ENCODE data around the gene PTGER2. TPM values are rescaled to one million over a fixed set of nuclear protein-coding genes. Genes with fewer than 3 reads are reported as not detected.

Gene PTGER2
- total RNA-seq, 1 donor from 2014 or later, result 0.46 TPM

DNA sequence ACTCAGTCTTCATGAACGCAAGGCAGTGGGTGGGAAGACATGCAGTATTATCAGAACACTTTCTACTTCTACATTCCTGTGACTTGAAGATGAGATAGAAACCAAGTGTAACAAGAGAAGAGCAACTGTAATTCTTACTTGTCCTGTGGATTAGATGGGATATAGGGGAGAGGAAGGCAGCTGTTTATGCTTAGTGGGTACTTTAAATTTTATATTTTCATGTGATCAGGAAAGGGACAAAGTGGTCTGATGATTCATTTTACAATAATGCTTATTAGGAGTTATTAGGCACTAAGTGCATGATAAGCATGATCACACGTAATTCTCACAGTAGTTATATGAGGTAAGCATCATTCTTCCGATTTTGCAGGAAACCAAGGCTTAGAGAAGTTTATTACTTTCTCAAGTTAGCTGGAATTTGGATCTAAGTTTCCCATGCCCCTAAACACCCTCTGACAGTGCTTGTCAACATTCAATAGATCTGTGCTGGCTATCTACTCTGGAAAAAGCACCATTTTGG lies 52.7 kb downstream of the PTGER2 start:
- H3K36me3 ChIP-seq (ENCODE audit: control insufficient read depth, insufficient read depth, low read length), result no peaks in the 10 kb centered on the region
- no peaks in the 10 kb centered on the region for H3K27me3 ChIP-seq (ENCODE audit: control insufficient read depth, insufficient read depth, low read length)
- H3K4me3 ChIP-seq (ENCODE audit: low read depth, low read length), result no peak overlapping the region
- no peak for DNase-seq (ENCODE audit: low read depth)
- TF ChIP-seq, protein P1, sequence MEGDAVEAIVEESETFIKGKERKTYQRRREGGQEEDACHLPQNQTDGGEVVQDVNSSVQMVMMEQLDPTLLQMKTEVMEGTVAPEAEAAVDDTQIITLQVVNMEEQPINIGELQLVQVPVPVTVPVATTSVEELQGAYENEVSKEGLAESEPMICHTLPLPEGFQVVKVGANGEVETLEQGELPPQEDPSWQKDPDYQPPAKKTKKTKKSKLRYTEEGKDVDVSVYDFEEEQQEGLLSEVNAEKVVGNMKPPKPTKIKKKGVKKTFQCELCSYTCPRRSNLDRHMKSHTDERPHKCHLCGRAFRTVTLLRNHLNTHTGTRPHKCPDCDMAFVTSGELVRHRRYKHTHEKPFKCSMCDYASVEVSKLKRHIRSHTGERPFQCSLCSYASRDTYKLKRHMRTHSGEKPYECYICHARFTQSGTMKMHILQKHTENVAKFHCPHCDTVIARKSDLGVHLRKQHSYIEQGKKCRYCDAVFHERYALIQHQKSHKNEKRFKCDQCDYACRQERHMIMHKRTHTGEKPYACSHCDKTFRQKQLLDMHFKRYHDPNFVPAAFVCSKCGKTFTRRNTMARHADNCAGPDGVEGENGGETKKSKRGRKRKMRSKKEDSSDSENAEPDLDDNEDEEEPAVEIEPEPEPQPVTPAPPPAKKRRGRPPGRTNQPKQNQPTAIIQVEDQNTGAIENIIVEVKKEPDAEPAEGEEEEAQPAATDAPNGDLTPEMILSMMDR (IDR thresholded peaks at IDR 0.05; ENCODE audit: insufficient read depth, low read length, poor library complexity, severe bottlenecking), result no peak

- TF ChIP-seq, protein P1 (IDR thresholded peaks at IDR 0.05; ENCODE audit: insufficient read depth, low read length, poor library complexity, severe bottlenecking), result no peak
- no peaks in the 10 kb centered on the region for H3K36me3 ChIP-seq (ENCODE audit: control insufficient read depth, insufficient read depth, low read length)
- H3K4me3 ChIP-seq (ENCODE audit: low read depth, low read length), result no peak overlapping the region
- no peak for DNase-seq (ENCODE audit: low read depth)
- no peaks in the 10 kb centered on the region for H3K27me3 ChIP-seq (ENCODE audit: control insufficient read depth, insufficient read depth, low read length)
Observed at GRCh38 chr14:52369305-52369801, 55.2 kb downstream of the PTGER2 start.

DNA sequence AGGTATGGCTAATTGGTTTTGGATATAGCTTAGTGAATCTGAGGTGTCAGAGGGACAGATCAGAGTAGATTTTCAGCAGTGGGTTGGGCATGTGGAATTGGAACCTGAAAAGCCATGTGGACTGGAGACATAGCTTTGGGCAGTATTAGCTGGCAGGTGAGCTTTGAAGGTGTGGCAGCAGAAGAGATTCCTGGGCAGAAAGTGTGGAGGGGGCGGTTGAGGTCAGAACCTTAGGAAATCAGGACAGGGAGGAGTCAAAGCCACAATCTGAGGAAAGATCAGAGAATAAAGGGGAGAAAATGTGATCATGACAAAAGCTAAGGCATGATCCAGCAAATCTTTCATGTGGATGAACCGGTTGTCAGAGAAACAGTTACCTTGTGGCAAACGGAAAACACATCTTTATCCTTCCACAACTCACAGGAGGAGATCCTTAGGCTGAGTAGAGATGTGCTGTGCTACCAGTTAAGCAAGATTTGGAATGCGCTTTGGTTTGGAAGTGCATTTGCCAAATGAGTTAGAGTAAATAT lies 56.4 kb downstream of the PTGER2 start:
- TF ChIP-seq, protein P1 (IDR thresholded peaks at IDR 0.05; ENCODE audit: insufficient read depth, low read length, poor library complexity, severe bottlenecking), result no peak
- DNase-seq (ENCODE audit: low read depth), result no peak
- H3K27me3 ChIP-seq (ENCODE audit: control insufficient read depth, insufficient read depth, low read length), result no peaks in the 10 kb centered on the region
- no peaks in the 10 kb centered on the region for H3K36me3 ChIP-seq (ENCODE audit: control insufficient read depth, insufficient read depth, low read length)
- H3K4me3 ChIP-seq (ENCODE audit: low read depth, low read length), result no peak overlapping the region

GRCh38 chr14:52377940-52378339 lies 63.8 kb downstream of the PTGER2 start:
- no peak for DNase-seq (ENCODE audit: low read depth)
- Histone ChIP-seq H3K36me3 (ENCODE audit: control insufficient read depth, insufficient read depth, low read length) (no peaks in the 10 kb centered on the region), H3K4me3 (ENCODE audit: low read depth, low read length) (no peak overlapping the region), H3K27me3 (ENCODE audit: control insufficient read depth, insufficient read depth, low read length) (no peaks in the 10 kb centered on the region)
- TF ChIP-seq, protein P1 (IDR thresholded peaks at IDR 0.05; ENCODE audit: insufficient read depth, low read length, poor library complexity, severe bottlenecking), result no peak

Other genes starting within 250 kb of the PTGER2 start
- 5.4 and 8.1 TPM in 2 replicates for gene NID2, start 245.3 kb upstream of the PTGER2 start, total RNA-seq
- not detected in 2 replicates for gene PTGDR, start 46.6 kb upstream of the PTGER2 start, total RNA-seq
- gene TXNDC16, start 238.2 kb downstream of the PTGER2 start, total RNA-seq, result 2.1 and 3.2 TPM in 2 replicates
- gene GPR137C, start 238.5 kb downstream of the PTGER2 start, total RNA-seq, result 0.46 and 1.3 TPM in 2 replicates

All from kidney epithelial cell (primary cell).